Large intestine (tissue), 3 donors: ENCODE results near the gene CBFA2T3. TPM values are rescaled to one million over a fixed set of nuclear protein-coding genes. Genes with fewer than 3 reads are reported as not detected.
"Not testable (repeated sequence)": the region's sequence is repeated elsewhere in the genome, so short reads cannot be mapped to it uniquely, and the experiment has no call there.

Source experiments
- DNase-seq, 2 donors: peaks; one replicate each; pipeline versions ENCODE4 v3.0.0 to v3.0.0-alpha.2; 2013
- H3K27ac ChIP-seq: one replicate; pipeline ENCODE4 v1.5.1; 2013; ENCODE audit warnings: low read length
- H3K27me3 ChIP-seq: 2 replicates; pipeline ENCODE4 v1.6.1; 2013; ENCODE audit warnings: low read length; ENCODE audit not compliant: control insufficient read depth, insufficient read depth
- H3K36me3 ChIP-seq: 2 replicates; pipeline ENCODE4 v1.6.1; 2013; ENCODE audit warnings: low read length; ENCODE audit not compliant: control insufficient read depth, insufficient read depth
- H3K4me1 ChIP-seq: one replicate; pipeline ENCODE4 v1.6.1; 2013; ENCODE audit warnings: low read length; ENCODE audit not compliant: control insufficient read depth, insufficient read depth
- H3K4me3 ChIP-seq: one replicate; pipeline ENCODE4 v1.5.1; 2013; ENCODE audit warnings: low read length
- H3K9me3 ChIP-seq: one replicate; pipeline ENCODE4 v1.6.1; 2013; ENCODE audit warnings: mild to moderate bottlenecking, low read depth, low read length, moderate library complexity; ENCODE audit not compliant: control insufficient read depth
- WGBS: methylation state at CpG from one replicate; pipeline ENCODE4 v1.1.5; 2013; ENCODE audit warnings: low lambda C conversion rate; ENCODE audit not compliant: insufficient coverage; 5-methylcytosine and 5-hydroxymethylcytosine counted together
- polyA plus RNA-seq: library from polyadenylated mRNA; unstranded; fragments of 120-200 nt; gene quantifications from one replicate; pipeline ENCODE4 v1.2.1, GENCODE V29; 2013

CBFA2T3 gene
- polyA plus RNA-seq, 1 donor: 7.4 TPM

DNA sequence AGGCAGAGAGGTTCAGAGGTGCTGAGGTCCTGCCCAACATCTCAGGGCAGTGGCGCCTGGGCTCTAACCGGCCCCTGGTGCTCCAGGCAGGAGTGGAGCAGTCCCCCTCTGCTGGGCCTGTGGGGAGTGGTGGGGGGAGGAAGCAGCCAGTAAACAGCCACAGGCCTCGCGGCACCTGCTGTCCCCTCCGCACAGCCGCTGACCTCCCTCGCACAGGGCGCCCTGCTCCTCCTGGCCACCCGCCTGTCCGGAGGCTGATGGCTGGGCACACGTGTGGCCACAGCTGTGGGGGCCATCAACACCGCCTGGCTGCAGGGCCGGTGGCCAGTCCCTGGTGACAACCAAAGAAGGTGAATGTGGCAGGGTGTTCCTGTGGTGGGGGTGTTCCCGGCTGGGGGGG lies 73.7 kb downstream of the CBFA2T3 start:
- no peaks in the 10 kb centered on the region for H3K9me3 ChIP-seq
- no peaks in the 10 kb centered on the region for H3K4me1 ChIP-seq
- H3K36me3 ChIP-seq: no peaks in the 10 kb centered on the region
- DNase-seq: no peak
- H3K27me3 ChIP-seq: no peaks in the 10 kb centered on the region
- H3K27ac ChIP-seq: no peak overlapping the region
- no peak overlapping the region for H3K4me3 ChIP-seq
- WGBS: no CpG with 5 or more reads among the region's 14 CpGs

DNA sequence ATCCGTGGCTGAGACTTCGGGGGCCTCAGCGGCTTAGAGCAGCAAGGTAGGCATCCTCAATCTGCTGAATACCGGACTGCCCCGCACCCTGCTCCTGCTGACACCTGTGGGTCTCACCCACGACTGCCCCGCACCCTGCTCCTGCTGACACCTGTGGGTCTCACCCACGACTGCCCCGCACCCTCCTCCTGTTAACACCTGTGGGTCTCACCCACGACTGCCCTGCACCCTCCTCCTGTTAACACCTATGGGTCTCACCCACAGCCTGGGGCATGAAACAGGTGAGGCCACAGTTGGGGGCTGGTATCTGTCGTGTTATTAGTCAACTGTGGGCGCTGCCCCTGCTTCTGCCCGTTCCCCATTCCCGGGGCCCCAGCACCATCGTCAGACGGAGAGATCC lies 74.3 kb downstream of the CBFA2T3 start:
- Histone ChIP-seq H3K27me3 (no peaks in the 10 kb centered on the region), H3K36me3 (no peaks in the 10 kb centered on the region), H3K4me3 (no peak overlapping the region), H3K4me1 (no peaks in the 10 kb centered on the region), H3K27ac (no peak overlapping the region), H3K9me3 (no peaks in the 10 kb centered on the region)
- WGBS: 80% methylated on average over 1 of the region's 16 CpGs
- no peak for DNase-seq

DNA sequence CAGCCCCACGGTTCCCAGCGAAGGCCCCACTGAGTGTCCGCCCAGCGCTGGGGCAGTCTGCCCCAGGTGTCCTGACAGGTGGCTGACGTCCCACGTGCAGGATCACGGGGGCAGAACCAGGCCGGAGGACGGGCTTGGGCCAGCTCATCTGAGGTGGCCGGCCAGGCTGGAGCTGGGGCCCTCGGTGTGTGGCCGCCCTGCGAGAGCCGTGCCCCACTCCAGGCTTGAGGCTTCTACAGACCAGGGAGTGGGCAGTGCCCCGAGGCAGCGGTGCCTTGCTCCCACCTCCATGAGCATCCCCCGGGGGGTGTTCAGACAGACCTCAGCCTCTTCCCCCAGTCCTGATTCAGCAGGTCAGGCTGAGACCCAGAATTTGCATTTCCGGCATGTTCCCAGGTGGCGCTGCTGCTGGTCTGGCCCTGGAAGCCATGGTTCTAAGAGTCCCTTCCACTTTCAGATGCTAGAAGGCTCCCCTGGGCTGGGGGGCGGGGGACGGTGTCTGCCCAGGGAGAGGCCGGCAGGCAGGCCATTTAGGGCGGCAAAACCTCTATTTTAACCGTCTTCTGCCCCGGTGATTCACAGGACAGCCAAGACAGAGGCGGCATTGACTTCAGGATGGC lies 75.2 kb downstream of the CBFA2T3 start:
- H3K36me3 ChIP-seq: no peaks in the 10 kb centered on the region
- DNase-seq: no peak
- no CpG with 5 or more reads among the region's 26 CpGs for WGBS
- no peaks in the 10 kb centered on the region for H3K9me3 ChIP-seq
- no peaks in the 10 kb centered on the region for H3K4me1 ChIP-seq
- no peak overlapping the region for H3K4me3 ChIP-seq
- no peak overlapping the region for H3K27ac ChIP-seq
- no peaks in the 10 kb centered on the region for H3K27me3 ChIP-seq

DNA sequence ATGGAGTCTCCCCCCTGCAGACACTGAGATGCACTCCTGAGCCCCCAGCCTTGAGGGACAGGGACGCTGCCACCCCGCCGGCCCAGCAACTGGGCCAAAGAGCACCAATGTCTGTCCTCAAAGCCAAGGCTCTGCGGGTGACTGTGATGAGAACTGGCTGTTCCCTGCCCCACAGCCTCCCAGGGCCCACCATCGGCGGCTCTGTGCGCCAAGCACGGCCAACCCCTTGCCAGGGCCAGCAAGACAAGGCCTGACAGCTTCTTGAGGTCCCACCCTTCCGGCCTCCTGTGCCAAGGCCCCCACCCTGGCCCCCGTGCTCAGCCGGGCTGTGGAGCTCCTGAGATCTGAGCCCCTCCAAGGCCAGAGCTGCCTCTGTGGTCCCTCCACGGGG lies 76.3 kb downstream of the CBFA2T3 start:
- no peak for DNase-seq
- no peak overlapping the region for H3K27ac ChIP-seq
- no peaks in the 10 kb centered on the region for H3K4me1 ChIP-seq
- no CpG with 5 or more reads among the region's 12 CpGs for whole genome bisulfite sequencing
- no peaks in the 10 kb centered on the region for H3K36me3 ChIP-seq
- no peaks in the 10 kb centered on the region for H3K27me3 ChIP-seq
- no peaks in the 10 kb centered on the region for H3K9me3 ChIP-seq
- H3K4me3 ChIP-seq: no peak overlapping the region

DNA sequence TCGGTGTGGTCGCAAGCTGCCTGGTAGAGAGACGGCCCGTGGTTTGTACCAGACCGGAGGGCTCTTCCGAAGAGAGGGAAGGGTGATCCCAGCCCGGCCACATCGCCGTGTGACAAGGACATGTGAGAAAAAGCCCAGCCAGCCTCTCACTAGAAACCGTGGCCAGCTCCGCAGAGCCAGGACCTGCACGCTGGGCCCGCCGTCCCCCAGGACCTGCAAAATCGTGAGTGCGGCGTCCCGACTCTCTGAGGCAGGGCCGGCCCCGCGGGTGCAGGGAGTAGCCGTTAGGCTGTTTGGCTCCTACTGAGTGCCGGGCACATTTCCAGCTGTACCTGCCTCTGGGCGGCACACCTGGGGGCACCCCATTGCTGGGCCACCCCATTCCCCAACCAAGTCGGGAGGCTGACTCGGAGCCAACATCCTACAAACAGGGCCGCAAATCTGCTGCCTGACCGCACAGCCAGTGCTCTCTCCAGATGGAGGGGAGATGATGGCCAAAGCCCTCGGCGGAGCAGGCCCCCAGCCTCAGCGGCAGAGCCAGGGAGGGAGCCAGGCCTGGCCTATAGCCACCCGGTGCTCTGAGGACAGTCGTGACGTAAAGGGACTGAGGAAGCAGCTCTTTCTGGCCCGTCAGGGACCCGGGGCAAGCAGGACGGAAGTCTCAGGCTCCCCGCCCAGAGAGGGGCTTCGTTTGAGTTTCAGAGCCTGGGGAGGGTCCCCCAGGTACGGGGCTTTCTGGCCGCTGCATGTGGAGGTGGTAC lies 76.9 kb downstream of the CBFA2T3 start:
- Histone ChIP-seq H3K36me3 (no peaks in the 10 kb centered on the region), H3K27ac (no peak overlapping the region), H3K9me3 (no peaks in the 10 kb centered on the region), H3K27me3 (no peaks in the 10 kb centered on the region), H3K4me1 (no peaks in the 10 kb centered on the region), H3K4me3 (no peak overlapping the region)
- no CpG with 5 or more reads among the region's 41 CpGs for WGBS
- DNase-seq: no peak

DNA sequence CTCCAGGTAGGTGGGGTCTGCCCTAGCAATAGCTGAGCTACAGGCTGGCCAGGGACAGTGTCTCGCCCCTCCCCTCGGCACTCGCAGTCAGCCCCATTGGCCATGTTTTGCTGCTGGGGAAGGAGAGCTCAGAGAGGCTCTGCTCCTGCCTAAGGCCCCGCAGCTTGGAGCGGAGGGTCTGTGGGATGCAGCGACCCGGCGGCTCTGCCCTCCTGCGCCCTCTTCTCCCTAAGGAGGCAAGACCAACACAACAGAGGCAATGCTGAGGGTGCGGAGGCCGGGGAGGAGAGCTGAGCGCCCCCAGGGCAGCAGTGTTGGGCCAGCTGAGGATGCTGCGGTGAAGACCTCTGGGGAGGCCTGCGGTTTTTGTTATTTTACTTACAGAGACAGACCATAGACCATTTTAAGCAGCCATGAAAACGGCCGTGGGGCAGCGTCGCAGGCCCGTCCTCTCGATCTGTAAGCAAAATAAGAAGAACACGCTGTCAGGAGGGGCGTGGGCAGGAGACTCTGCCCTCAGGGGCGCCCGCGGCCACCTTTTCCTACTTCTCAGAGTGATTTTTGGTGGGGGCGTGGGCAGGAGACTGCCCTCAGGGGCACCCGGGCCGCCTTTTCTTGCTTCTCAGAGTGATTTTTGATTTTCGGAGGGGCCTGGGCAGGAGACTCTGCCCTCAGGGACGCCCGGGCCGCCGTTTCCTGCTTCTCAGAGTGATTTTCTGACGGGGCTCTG lies 79.1 kb downstream of the CBFA2T3 start:
- no peak overlapping the region for H3K27ac ChIP-seq
- no peak overlapping the region for H3K4me3 ChIP-seq
- no peak for DNase-seq
- no CpG with 5 or more reads among the region's 34 CpGs for WGBS
- no peaks in the 10 kb centered on the region for H3K9me3 ChIP-seq
- no peaks in the 10 kb centered on the region for H3K4me1 ChIP-seq
- H3K27me3 ChIP-seq: no peaks in the 10 kb centered on the region
- no peaks in the 10 kb centered on the region for H3K36me3 ChIP-seq

DNA sequence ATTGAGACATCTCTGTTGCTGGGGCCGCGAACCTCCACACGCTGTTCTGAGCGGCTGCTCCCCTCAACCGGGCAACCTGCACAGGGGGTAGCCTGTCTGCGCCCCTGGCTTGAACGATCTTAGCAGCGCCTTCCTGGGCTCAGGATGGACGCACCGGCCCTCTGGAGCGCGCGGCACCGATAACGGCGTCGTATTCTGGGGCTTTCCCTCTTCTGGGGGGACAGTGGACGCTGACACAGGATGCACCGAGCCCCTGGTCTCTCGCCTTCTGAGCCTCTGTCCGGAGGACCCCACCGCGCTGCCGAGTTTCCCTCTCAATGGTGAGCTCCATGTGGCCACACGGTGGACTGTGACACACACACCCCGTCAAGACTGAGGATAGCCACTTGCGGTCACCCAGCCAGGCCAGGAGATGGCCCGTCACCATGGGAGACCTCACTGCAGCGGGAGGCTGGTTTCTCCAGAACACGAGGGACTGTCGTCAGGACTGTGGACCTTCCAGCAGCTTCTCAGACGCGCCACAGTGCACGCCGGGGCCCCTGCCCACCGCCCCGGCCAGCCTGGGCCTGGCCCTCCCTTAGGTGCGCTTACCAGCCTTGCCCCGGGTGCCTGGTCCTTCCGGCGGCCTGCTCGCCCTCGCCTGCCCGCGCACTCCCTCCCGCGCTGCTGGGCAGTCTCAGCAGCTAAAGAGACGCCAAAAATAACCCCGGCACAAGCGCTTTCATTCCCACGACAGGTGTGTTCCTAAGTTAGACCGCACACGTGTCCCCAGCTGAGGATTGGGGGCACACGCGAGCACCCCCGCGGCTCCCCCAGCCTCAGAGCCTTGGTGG lies 80.6 kb downstream of the CBFA2T3 start:
- no peak overlapping the region for H3K4me3 ChIP-seq
- no CpG with 5 or more reads among the region's 57 CpGs for WGBS
- no peaks in the 10 kb centered on the region for H3K27me3 ChIP-seq
- no peaks in the 10 kb centered on the region for H3K4me1 ChIP-seq
- no peak for DNase-seq
- no peaks in the 10 kb centered on the region for H3K36me3 ChIP-seq
- no peak overlapping the region for H3K27ac ChIP-seq
- no peaks in the 10 kb centered on the region for H3K9me3 ChIP-seq

DNA sequence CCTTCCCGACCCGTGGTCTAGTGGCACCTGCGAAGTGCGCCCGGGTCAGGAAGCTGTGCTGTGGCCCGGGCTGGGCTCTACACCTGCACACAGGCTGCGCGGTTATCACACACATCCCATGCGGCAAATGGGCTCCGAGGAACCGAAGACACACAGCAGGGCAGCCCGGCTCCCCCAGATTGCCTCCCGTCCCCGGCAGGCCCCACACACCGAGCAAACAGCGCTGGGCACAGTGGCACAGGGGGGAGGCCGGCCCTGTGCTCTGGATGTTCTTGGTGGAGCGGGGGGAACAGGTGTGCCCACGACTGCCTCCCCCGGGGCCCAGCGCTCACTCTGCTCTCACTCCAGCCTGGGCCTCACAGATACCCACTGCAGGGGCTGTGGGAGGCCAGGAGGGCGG lies 81.7 kb downstream of the CBFA2T3 start:
- H3K36me3 ChIP-seq: no peaks in the 10 kb centered on the region
- no peak overlapping the region for H3K4me3 ChIP-seq
- H3K27ac ChIP-seq: no peak overlapping the region
- DNase-seq: no peak
- no CpG with 5 or more reads among the region's 22 CpGs for WGBS
- H3K27me3 ChIP-seq: no peaks in the 10 kb centered on the region
- H3K4me1 ChIP-seq: no peaks in the 10 kb centered on the region
- peaks cover 5% of the 10 kb centered on the region for H3K9me3 ChIP-seq

DNA sequence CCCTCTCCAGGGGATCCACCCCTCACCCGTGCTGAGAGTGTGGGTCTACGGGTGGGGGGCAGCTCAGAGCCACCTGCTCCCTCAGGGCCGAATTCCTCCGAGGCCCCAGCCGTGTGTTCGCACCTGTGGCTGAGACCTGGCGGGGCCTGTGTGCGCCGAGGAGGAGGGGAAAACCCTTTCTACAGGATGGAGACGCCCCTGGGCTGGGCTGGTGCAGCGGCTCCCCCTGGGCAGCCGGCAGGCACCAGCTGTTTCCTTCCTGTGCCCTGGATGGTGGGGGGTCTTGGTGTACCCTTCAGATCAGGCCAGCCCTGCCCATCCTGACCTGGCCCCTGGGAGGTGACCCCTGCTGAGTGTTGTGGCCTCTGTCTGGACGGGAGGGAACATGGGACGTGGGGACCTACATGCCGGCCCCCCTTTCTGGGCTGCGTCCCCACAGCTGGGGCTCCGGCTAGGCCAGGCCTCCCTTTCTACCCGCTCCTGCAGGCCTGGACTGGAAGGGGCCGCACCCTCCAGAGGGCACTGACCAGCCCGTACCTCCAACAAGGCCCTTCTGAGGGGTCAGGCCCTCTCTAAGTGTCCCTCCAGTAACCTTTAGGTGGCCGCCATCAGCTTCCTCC lies 82.2 kb downstream of the CBFA2T3 start:
- Histone ChIP-seq H3K4me3 (no peak overlapping the region), H3K27ac (no peak overlapping the region), H3K27me3 (no peaks in the 10 kb centered on the region), H3K4me1 (no peaks in the 10 kb centered on the region), H3K9me3 (peaks cover 11% of the 10 kb centered on the region), H3K36me3 (peaks cover 3% of the 10 kb centered on the region)
- no CpG with 5 or more reads among the region's 21 CpGs for WGBS
- no peak for DNase-seq

DNA sequence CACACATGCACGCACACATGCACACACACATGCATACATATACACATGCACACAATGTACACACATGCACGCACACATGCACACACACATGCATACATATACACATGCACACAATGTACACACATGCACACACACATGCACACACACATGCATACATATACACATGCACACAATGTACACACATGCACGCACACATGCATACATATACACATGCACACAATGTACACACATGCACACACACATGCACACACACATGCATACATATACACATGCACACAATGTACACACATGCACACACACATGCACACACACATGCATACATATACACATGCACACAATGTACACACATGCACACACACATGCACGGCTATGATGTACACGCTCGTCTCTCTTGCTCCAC lies 82.7 kb downstream of the CBFA2T3 start:
- H3K36me3 ChIP-seq, DNase-seq, H3K27me3 ChIP-seq, H3K4me3 ChIP-seq, H3K4me1 ChIP-seq, H3K27ac ChIP-seq: not testable (repeated sequence)
- peaks cover 16% of the 10 kb centered on the region for H3K9me3 ChIP-seq
- WGBS: no CpG with 5 or more reads among the region's 6 CpGs
